HG03571 (cell line): ENCODE results near the gene TEX48.
A peak's percentile ranks its signal among the peaks of the same experiment; 100 is the strongest.

ENCODE experiments used
- ATAC-seq: cut with Tn5 transposase; IDR thresholded peaks from one replicate; pipeline ENCODE4 v1.9.1; 2021; ENCODE audit not compliant: unreplicated experiment

Gene TEX48

GRCh38 chr9:114694146-114694545 is 12.2 kb upstream of the TEX48 start:
- no peak for ATAC-seq

- ATAC-seq, result no peak
Observed at GRCh38 chr9:114693248-114693855, 11.4 kb upstream of the TEX48 start.

GRCh38 chr9:114691956-114692295 is 9.9 kb upstream of the TEX48 start:
- no peak for ATAC-seq

- peak; percentile 60 for ATAC-seq
Observed at GRCh38 chr9:114691046-114691955, 9.3 kb upstream of the TEX48 start.

- no peak for ATAC-seq
Observed at GRCh38 chr9:114690308-114690707, 8.3 kb upstream of the TEX48 start.

- ATAC-seq, result no peak
Observed at GRCh38 chr9:114689813-114690212, 7.8 kb upstream of the TEX48 start.

- ATAC-seq, result no peak
Observed at GRCh38 chr9:114688909-114689610, 7.1 kb upstream of the TEX48 start.

- ATAC-seq, result no peak
Observed at GRCh38 chr9:114688379-114688778, 6.4 kb upstream of the TEX48 start.

GRCh38 chr9:114687034-114687433 is 5.0 kb upstream of the TEX48 start:
- no peak for ATAC-seq

GRCh38 chr9:114685951-114686350 is 4.0 kb upstream of the TEX48 start:
- no peak for ATAC-seq

- ATAC-seq, result no peak
Observed at GRCh38 chr9:114684036-114684435, 2.0 kb upstream of the TEX48 start.

GRCh38 chr9:114682846-114683245 is 854 bp upstream of the TEX48 start:
- no peak for ATAC-seq

- no peak for ATAC-seq
Observed at GRCh38 chr9:114680259-114681001, 1.6 kb downstream of the TEX48 start.

GRCh38 chr9:114678795-114679194 is 3.2 kb downstream of the TEX48 start:
- ATAC-seq, result no peak

- no peak for ATAC-seq
Observed at GRCh38 chr9:114678130-114678529, 3.9 kb downstream of the TEX48 start.

- ATAC-seq, result no peak
Observed at GRCh38 chr9:114677418-114677817, 4.6 kb downstream of the TEX48 start.

- no peak for ATAC-seq
Observed at GRCh38 chr9:114676901-114677300, 5.1 kb downstream of the TEX48 start.

- ATAC-seq, result no peak
Observed at GRCh38 chr9:114674798-114675540, 7.0 kb downstream of the TEX48 start.

GRCh38 chr9:114674076-114674797 is 7.8 kb downstream of the TEX48 start:
- ATAC-seq, result no peak

GRCh38 chr9:114671605-114672004 is 10.4 kb downstream of the TEX48 start:
- no peak for ATAC-seq
